ENCODE measurements around the gene DENND1B.
"Not testable (repeated sequence)": the region's sequence is repeated elsewhere in the genome, so short reads cannot be mapped to it uniquely, and the experiment has no call there.

- TF ChIP-seq CTCF (IDR thresholded peaks at IDR 0.05 in 4 of 5, conservative IDR thresholded peaks at IDR 0.05 in 1 of 5); POLR2A (IDR thresholded peaks at IDR 0.05): not testable (repeated sequence)
Observed at GRCh38 chr1:197752652-197753164, 22.6 kb downstream of the DENND1B start.
